ENCODE measurements around the gene TARBP1. TPM values are rescaled to one million over a fixed set of nuclear protein-coding genes. Genes with fewer than 3 reads are reported as not detected.

Gene TARBP1
- total and polyA plus RNA-seq, 9 donors = 4.8 to 26.3 (median 10.8) TPM

- no peaks in the 10 kb centered on the region for H3K27me3 ChIP-seq
- no peaks in the 10 kb centered on the region for H3K4me1 ChIP-seq (ENCODE audit: insufficient read depth)
- H3K27ac ChIP-seq = no peak overlapping the region
- 79% methylated on average over 8 of the region's 8 CpGs for WGBS, 3 donors
- no peak for DNase-seq
- no peak overlapping the region for H3K4me3 ChIP-seq
- H3K9me3 ChIP-seq = no peaks in the 10 kb centered on the region
- TF ChIP-seq CTCF (IDR thresholded peaks at IDR 0.05) (no peak), POLR2A (IDR thresholded peaks at IDR 0.05) (no peak)
- intact Hi-C loops (cut with DNase I) = no loop called here
- H3K36me3 ChIP-seq = no peaks in the 10 kb centered on the region
Observed at GRCh38 chr1:234398849-234399381, 80.1 kb downstream of the TARBP1 start.

DNA sequence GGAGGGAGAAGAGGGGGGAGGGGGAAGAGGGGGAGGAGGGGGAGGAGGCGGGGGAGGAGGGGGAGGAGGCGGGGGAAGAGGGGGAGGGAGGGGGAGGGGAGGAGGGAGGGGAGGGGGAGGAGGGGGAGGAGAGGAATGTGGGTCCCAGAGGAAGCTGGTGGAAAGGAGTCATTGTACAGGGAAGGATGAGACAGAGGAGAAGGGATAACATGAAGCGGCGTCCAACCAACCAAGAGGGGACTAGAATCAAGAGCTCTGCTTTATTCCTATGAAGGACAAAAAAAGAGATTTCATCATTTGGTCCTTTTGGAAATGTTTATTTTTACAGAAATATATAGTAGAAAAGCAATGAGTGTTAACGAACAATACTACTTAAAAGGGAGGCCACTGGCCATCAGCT is 81.2 kb downstream of the TARBP1 start:
- intact Hi-C loops (cut with DNase I) = no loop called here
- WGBS, 3 donors = 64 to 83% (median 67%) methylated on average over 3 of the region's 5 CpGs
- Histone ChIP-seq H3K27ac (no peak overlapping the region), H3K4me3 (no peak overlapping the region), H3K4me1 (ENCODE audit: insufficient read depth) (no peaks in the 10 kb centered on the region), H3K27me3 (no peaks in the 10 kb centered on the region), H3K9me3 (no peaks in the 10 kb centered on the region), H3K36me3 (no peaks in the 10 kb centered on the region)
- no peak for DNase-seq
- TF ChIP-seq CTCF (IDR thresholded peaks at IDR 0.05) = no peak
- TF ChIP-seq EP300 (IDR thresholded peaks at IDR 0.05) = no peak
- no peak for TF ChIP-seq POLR2A (IDR thresholded peaks at IDR 0.05)

GRCh38 chr1:234396871-234397270 is 82.1 kb downstream of the TARBP1 start:
- no peak for TF ChIP-seq EP300 (IDR thresholded peaks at IDR 0.05)
- TF ChIP-seq POLR2A (IDR thresholded peaks at IDR 0.05) = no peak
- no peak for TF ChIP-seq CTCF (IDR thresholded peaks at IDR 0.05)
- no peaks in the 10 kb centered on the region for H3K27me3 ChIP-seq
- DNase-seq = no peak
- H3K27ac ChIP-seq = no peak overlapping the region
- no peaks in the 10 kb centered on the region for H3K36me3 ChIP-seq
- H3K9me3 ChIP-seq = no peaks in the 10 kb centered on the region
- 85 to 90% (median 90%) methylated on average over 6 of the region's 6 CpGs for WGBS, 3 donors
- intact Hi-C loops (cut with DNase I) = no loop called here
- H3K4me3 ChIP-seq = no peak overlapping the region
- H3K4me1 ChIP-seq (ENCODE audit: insufficient read depth) = no peaks in the 10 kb centered on the region

DNA sequence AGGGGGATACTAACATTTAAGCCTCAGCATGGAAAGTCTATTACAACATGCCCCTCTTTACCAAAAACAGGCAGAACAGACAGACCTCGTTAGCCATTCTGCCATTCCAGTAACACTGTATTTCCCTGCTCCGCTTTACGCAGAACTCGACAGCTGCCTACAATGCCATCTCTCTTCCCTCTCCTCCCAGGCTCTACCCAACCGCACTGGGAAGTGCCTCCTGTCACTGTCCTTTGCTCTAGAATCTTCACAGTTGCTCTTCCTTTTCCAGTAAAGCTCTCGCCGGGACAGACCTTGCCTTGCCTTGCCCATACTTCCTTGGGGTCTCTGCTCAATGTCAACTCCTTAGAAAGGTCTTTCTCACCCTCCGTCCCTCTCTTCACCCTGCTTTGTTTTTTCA is 82.9 kb downstream of the TARBP1 start:
- TF ChIP-seq EP300 (IDR thresholded peaks at IDR 0.05) = no peak
- TF ChIP-seq CTCF (IDR thresholded peaks at IDR 0.05) = no peak
- no peak for TF ChIP-seq POLR2A (IDR thresholded peaks at IDR 0.05)
- no peak overlapping the region for H3K4me3 ChIP-seq
- no peaks in the 10 kb centered on the region for H3K36me3 ChIP-seq
- intact Hi-C loops (cut with DNase I) = no loop called here
- WGBS, 3 donors = 91 to 97% (median 93%) methylated on average over 8 of the region's 8 CpGs
- no peak for DNase-seq
- H3K9me3 ChIP-seq = no peaks in the 10 kb centered on the region
- H3K27me3 ChIP-seq = no peaks in the 10 kb centered on the region
- no peak overlapping the region for H3K27ac ChIP-seq
- H3K4me1 ChIP-seq (ENCODE audit: insufficient read depth) = no peaks in the 10 kb centered on the region

All from ovary (tissue), 9 donors.